ENCODE results near the gene HS6ST3.

Gene HS6ST3

GRCh38 chr13:96214824-96215445 is 125.0 kb downstream of the HS6ST3 start:
- Histone ChIP-seq H3K4me2 (ENCODE audit: low read length) (no peak overlapping the region), H3K9me3 (ENCODE audit: control insufficient read depth, insufficient read depth, low read length) (no peaks in the 10 kb centered on the region), H3K27me3 (ENCODE audit: control insufficient read depth, low read length) (no peaks in the 10 kb centered on the region), H3K36me3 (ENCODE audit: control insufficient read depth, low read length) (no peaks in the 10 kb centered on the region), H4K20me1 (ENCODE audit: control insufficient read depth, insufficient read depth, low read depth, low read length) (no peaks in the 10 kb centered on the region), H3K4me3 (ENCODE audit: low read length) (no peak overlapping the region), H3K4me1 (ENCODE audit: control insufficient read depth, low read length) (no peaks in the 10 kb centered on the region), H3F3A (ENCODE audit: control insufficient read depth, insufficient read depth) (no peaks in the 10 kb centered on the region), H3K9me2 (replicated peaks; ENCODE audit: control insufficient read depth, low read length) (no peaks in the 10 kb centered on the region), H3K27ac (ENCODE audit: low read depth, low read length) (no peak overlapping the region), H3K79me2 (ENCODE audit: control insufficient read depth, low read length) (no peaks in the 10 kb centered on the region)
- TF ChIP-seq EZH2phosphoT487 (IDR thresholded peaks at IDR 0.05; ENCODE audit: borderline replicate concordance, low read length) (no peak), CTCF (IDR thresholded peaks at IDR 0.05; ENCODE audit: low read depth, low read length, poor library complexity, severe bottlenecking) (no peak)

GRCh38 chr13:96216543-96216942 is 126.6 kb downstream of the HS6ST3 start:
- no peaks in the 10 kb centered on the region for H3F3A ChIP-seq (ENCODE audit: control insufficient read depth, insufficient read depth)
- no peaks in the 10 kb centered on the region for H4K20me1 ChIP-seq (ENCODE audit: control insufficient read depth, insufficient read depth, low read depth, low read length)
- no peak overlapping the region for H3K27ac ChIP-seq (ENCODE audit: low read depth, low read length)
- no peaks in the 10 kb centered on the region for H3K4me1 ChIP-seq (ENCODE audit: control insufficient read depth, low read length)
- no peak overlapping the region for H3K4me3 ChIP-seq (ENCODE audit: low read length)
- no peaks in the 10 kb centered on the region for H3K9me2 ChIP-seq (replicated peaks; ENCODE audit: control insufficient read depth, low read length)
- no peaks in the 10 kb centered on the region for H3K9me3 ChIP-seq (ENCODE audit: control insufficient read depth, insufficient read depth, low read length)
- TF ChIP-seq EZH2phosphoT487 (IDR thresholded peaks at IDR 0.05; ENCODE audit: borderline replicate concordance, low read length) (no peak), CTCF (IDR thresholded peaks at IDR 0.05; ENCODE audit: low read depth, low read length, poor library complexity, severe bottlenecking) (no peak)
- peaks cover 9% of the 10 kb centered on the region; the same call in 1 of the 2 replicates for H3K27me3 ChIP-seq (ENCODE audit: control insufficient read depth, low read length)
- no peaks in the 10 kb centered on the region for H3K36me3 ChIP-seq (ENCODE audit: control insufficient read depth, low read length)
- H3K79me2 ChIP-seq (ENCODE audit: control insufficient read depth, low read length), result no peaks in the 10 kb centered on the region
- H3K4me2 ChIP-seq (ENCODE audit: low read length), result no peak overlapping the region

GRCh38 chr13:96218475-96218874 is 128.6 kb downstream of the HS6ST3 start:
- Histone ChIP-seq H3K9me2 (replicated peaks; ENCODE audit: control insufficient read depth, low read length) (no peaks in the 10 kb centered on the region), H4K20me1 (ENCODE audit: control insufficient read depth, insufficient read depth, low read depth, low read length) (no peaks in the 10 kb centered on the region), H3K4me3 (ENCODE audit: low read length) (no peak overlapping the region), H3K27me3 (ENCODE audit: control insufficient read depth, low read length) (peaks cover 9% of the 10 kb centered on the region; the same call in 1 of the 2 replicates), H3K27ac (ENCODE audit: low read depth, low read length) (no peak overlapping the region), H3K79me2 (ENCODE audit: control insufficient read depth, low read length) (no peaks in the 10 kb centered on the region), H3K4me2 (ENCODE audit: low read length) (no peak overlapping the region), H3K4me1 (ENCODE audit: control insufficient read depth, low read length) (no peaks in the 10 kb centered on the region), H3F3A (ENCODE audit: control insufficient read depth, insufficient read depth) (no peaks in the 10 kb centered on the region), H3K9me3 (ENCODE audit: control insufficient read depth, insufficient read depth, low read length) (no peaks in the 10 kb centered on the region), H3K36me3 (ENCODE audit: control insufficient read depth, low read length) (no peaks in the 10 kb centered on the region)
- TF ChIP-seq EZH2phosphoT487 (IDR thresholded peaks at IDR 0.05; ENCODE audit: borderline replicate concordance, low read length) (no peak), CTCF (IDR thresholded peaks at IDR 0.05; ENCODE audit: low read depth, low read length, poor library complexity, severe bottlenecking) (no peak)

All from DOHH2 (cell line).